ENCODE results near the gene ZNF311.
"Not testable (repeated sequence)": the region's sequence is repeated elsewhere in the genome, so short reads cannot be mapped to it uniquely, and the experiment has no call there.

Gene ZNF311

GRCh38 chr6:28953039-28953584, 52.0 kb downstream of the ZNF311 start:
- FAIRE-seq = no peak

- not testable (repeated sequence) for FAIRE-seq
These were observed 55.4 kb downstream of the ZNF311 start for GRCh38 chr6:28949656-28950195.

GRCh38 chr6:28948782-28949486, 56.2 kb downstream of the ZNF311 start:
- FAIRE-seq = no peak

GRCh38 chr6:28947831-28948270, 57.3 kb downstream of the ZNF311 start:
- no peak for FAIRE-seq

GRCh38 chr6:28947067-28947765, 57.9 kb downstream of the ZNF311 start:
- FAIRE-seq = no peak

GRCh38 chr6:28945349-28945748, 59.8 kb downstream of the ZNF311 start:
- FAIRE-seq = no peak
